Loucy (cell line): ENCODE measurements around the gene ARL6IP4.

ENCODE experiments used
- H2AFZ ChIP-seq: fragments of 200-600 bp; sonication (generic); 2 replicates; pipeline ENCODE4 v1.6.0; 2016; ENCODE audit warnings: antibody characterized with exemption, mild to moderate bottlenecking, low read length, moderate library complexity
- H3F3A ChIP-seq: fragments of 200-600 bp; 2 replicates; pipeline ENCODE4 v1.6.0; 2016; ENCODE audit warnings: antibody characterized with exemption, low read depth, mild to moderate bottlenecking
- H3K27me3 ChIP-seq: fragments of 200-600 bp; sonication (generic); 2 replicates; pipeline ENCODE4 v1.6.1; 2014; ENCODE audit warnings: low read length, mild to moderate bottlenecking; ENCODE audit not compliant: insufficient read depth, poor library complexity, severe bottlenecking
- H3K36me3 ChIP-seq: fragments of 200-600 bp; sonication (generic); 2 replicates; pipeline ENCODE4 v1.6.1; 2016; ENCODE audit warnings: low read length; ENCODE audit not compliant: insufficient read depth
- H3K4me1 ChIP-seq: fragments of 200-600 bp; sonication (generic); 2 replicates; pipeline ENCODE4 v1.5.1; 2014; ENCODE audit warnings: low read length, mild to moderate bottlenecking; ENCODE audit not compliant: insufficient read depth, poor library complexity, severe bottlenecking
- H3K4me2 ChIP-seq: fragments of 200-600 bp; sonication (generic); 2 replicates; pipeline ENCODE4 v1.6.0; 2014; ENCODE audit warnings: antibody characterized with exemption, low read length, low read depth, mild to moderate bottlenecking; ENCODE audit not compliant: poor library complexity, severe bottlenecking
- H3K4me3 ChIP-seq: fragments of 200-600 bp; sonication (generic); 2 replicates; pipeline ENCODE4 v1.5.1; 2014; ENCODE audit warnings: low read length, mild to moderate bottlenecking, mixed read lengths; ENCODE audit not compliant: poor library complexity, severe bottlenecking
- H3K79me2 ChIP-seq: fragments of 200-600 bp; sonication (generic); 2 replicates; pipeline ENCODE4 v1.6.1; 2014; ENCODE audit warnings: low read length; ENCODE audit not compliant: insufficient read depth
- H3K9ac ChIP-seq: fragments of 200-600 bp; sonication (generic); 2 replicates; pipeline ENCODE4 v1.6.0; 2014; ENCODE audit warnings: mild to moderate bottlenecking, low read depth, low read length, moderate library complexity; ENCODE audit not compliant: poor library complexity, severe bottlenecking
- H3K9me2 ChIP-seq: fragments of 200-600 bp; sonication (generic); replicated peaks from 2 replicates; pipeline ENCODE4 v1.6.1; 2016; ENCODE audit warnings: low read depth, low read length, mixed read lengths
- H3K9me3 ChIP-seq: fragments of 200-600 bp; sonication (generic); 2 replicates; pipeline ENCODE4 v1.6.1; 2014; ENCODE audit warnings: mild to moderate bottlenecking, antibody characterized with exemption, low read length, low read depth; ENCODE audit not compliant: insufficient read depth
- H4K20me1 ChIP-seq: fragments of 200-600 bp; sonication (generic); 2 replicates; pipeline ENCODE4 v1.6.0; 2014; ENCODE audit warnings: antibody characterized with exemption, low read length, mild to moderate bottlenecking; ENCODE audit not compliant: insufficient read depth, poor library complexity, severe bottlenecking
- EZH2phosphoT487 ChIP-seq: fragments of 200-600 bp; IDR thresholded peaks from 2 replicates; pipeline ENCODE4 v1.6.1; 2018; ENCODE audit warnings: antibody characterized with exemption, mild to moderate bottlenecking, moderate library complexity, borderline replicate concordance
- TF ChIP-seq, protein P1 (sequence below): fragments of 200-600 bp; sonication (generic); conservative IDR thresholded peaks from 2 replicates; pipeline ENCODE4 v1.5.1; 2014; ENCODE audit warnings: mild to moderate bottlenecking, antibody characterized with exemption, low read length

Gene ARL6IP4

GRCh38 chr12:123019841-123020138 lies 39.3 kb downstream of the ARL6IP4 start:
- Histone ChIP-seq H3K9me2 (no peaks in the 10 kb centered on the region), H4K20me1 (no peaks in the 10 kb centered on the region), H3K9me3 (no peaks in the 10 kb centered on the region), H3K27me3 (no peaks in the 10 kb centered on the region), H3K4me3 (no peak overlapping the region), H3K79me2 (no peaks in the 10 kb centered on the region), H3F3A (no peaks in the 10 kb centered on the region), H3K9ac (no peak overlapping the region), H3K4me1 (no peaks in the 10 kb centered on the region), H2AFZ (no peak overlapping the region), H3K4me2 (no peak overlapping the region), H3K36me3 (no peaks in the 10 kb centered on the region)
- TF ChIP-seq EZH2phosphoT487 = no peak
- TF ChIP-seq, protein P1, sequence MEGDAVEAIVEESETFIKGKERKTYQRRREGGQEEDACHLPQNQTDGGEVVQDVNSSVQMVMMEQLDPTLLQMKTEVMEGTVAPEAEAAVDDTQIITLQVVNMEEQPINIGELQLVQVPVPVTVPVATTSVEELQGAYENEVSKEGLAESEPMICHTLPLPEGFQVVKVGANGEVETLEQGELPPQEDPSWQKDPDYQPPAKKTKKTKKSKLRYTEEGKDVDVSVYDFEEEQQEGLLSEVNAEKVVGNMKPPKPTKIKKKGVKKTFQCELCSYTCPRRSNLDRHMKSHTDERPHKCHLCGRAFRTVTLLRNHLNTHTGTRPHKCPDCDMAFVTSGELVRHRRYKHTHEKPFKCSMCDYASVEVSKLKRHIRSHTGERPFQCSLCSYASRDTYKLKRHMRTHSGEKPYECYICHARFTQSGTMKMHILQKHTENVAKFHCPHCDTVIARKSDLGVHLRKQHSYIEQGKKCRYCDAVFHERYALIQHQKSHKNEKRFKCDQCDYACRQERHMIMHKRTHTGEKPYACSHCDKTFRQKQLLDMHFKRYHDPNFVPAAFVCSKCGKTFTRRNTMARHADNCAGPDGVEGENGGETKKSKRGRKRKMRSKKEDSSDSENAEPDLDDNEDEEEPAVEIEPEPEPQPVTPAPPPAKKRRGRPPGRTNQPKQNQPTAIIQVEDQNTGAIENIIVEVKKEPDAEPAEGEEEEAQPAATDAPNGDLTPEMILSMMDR = no peak

DNA sequence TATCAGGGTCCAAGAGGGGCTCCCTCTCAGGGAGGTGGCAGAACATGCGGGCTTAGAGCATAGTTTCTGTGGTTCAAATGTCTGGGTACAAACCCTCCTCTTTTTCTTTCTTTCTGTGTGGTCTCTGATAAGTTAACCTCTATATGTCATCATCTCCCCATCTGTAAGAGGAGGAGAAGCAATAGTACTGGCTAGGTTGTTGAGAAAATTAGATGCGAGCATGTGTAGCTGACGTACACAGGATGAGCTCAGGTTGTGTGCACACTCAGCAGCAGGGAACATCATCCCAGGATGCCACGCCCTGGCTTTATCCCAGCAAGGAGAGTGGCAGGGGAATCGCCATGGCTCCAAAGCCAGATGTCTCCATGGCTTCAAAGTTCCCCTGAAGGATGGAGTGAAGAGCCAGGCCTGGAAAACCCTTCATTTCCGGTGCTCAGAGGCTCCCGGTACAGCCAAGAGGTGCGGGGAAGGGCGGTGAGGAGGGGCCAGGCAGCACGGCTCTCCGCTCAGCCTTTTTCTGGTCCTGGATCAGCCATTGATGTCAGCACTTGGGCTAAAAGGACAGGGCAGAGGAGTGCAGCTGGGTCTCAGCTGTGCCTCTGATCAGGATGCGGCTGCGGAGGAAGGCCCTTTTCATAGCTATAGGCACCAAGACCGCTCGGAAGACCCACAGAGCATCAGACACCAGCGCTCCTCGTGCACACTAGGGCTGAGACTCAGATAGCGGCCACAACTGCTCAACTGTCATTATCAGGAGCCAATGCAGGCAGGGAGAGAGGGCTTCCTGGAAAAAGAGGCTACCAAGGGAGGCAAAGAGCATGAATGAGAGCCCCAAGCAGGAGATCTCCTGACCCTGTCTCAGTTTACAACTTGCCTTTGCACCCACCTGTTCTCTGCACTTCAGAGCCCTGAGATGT lies 41.5 kb downstream of the ARL6IP4 start:
- Histone ChIP-seq H2AFZ (no peak overlapping the region), H4K20me1 (no peaks in the 10 kb centered on the region), H3K9me3 (no peaks in the 10 kb centered on the region), H3K4me2 (no peak overlapping the region), H3K4me1 (no peaks in the 10 kb centered on the region), H3K79me2 (no peaks in the 10 kb centered on the region), H3F3A (no peaks in the 10 kb centered on the region), H3K27me3 (no peaks in the 10 kb centered on the region), H3K9me2 (no peaks in the 10 kb centered on the region), H3K9ac (no peak overlapping the region), H3K36me3 (no peaks in the 10 kb centered on the region), H3K4me3 (no peak overlapping the region)
- TF ChIP-seq, protein P1 = no peak
- TF ChIP-seq EZH2phosphoT487 = no peak

GRCh38 chr12:123022846-123023245 lies 42.4 kb downstream of the ARL6IP4 start:
- Histone ChIP-seq H3K4me2 (no peak overlapping the region), H3K9me2 (no peaks in the 10 kb centered on the region), H4K20me1 (no peaks in the 10 kb centered on the region), H3F3A (no peaks in the 10 kb centered on the region), H3K27me3 (no peaks in the 10 kb centered on the region), H3K4me1 (no peaks in the 10 kb centered on the region), H3K79me2 (no peaks in the 10 kb centered on the region), H3K36me3 (no peaks in the 10 kb centered on the region), H2AFZ (no peak overlapping the region), H3K9ac (no peak overlapping the region), H3K4me3 (no peak overlapping the region), H3K9me3 (no peaks in the 10 kb centered on the region)
- TF ChIP-seq, protein P1 = no peak
- TF ChIP-seq EZH2phosphoT487 = no peak
